WTC11 (cell line): Measurements from ENCODE around the gene ZBTB20. TPM values are rescaled to one million over a fixed set of nuclear protein-coding genes. Genes with fewer than 3 reads are reported as not detected.

Experiments used
- ATAC-seq: fragments of 200-7000 bp; cut with Tn5 transposase; 2 replicates; pipeline ENCODE4 v1.10.0; 2021; ENCODE audit warnings: mild to moderate bottlenecking, moderate library complexity
- CTCF ChIA-PET: fragments of 300-600 bp; sonication (Branson Sonifier 250); formaldehyde crosslinking; loops from one replicate; lab custom pipeline; 2021; ENCODE audit warnings: antibody characterized with exemption; lab: Charles Lee
- POLR2A ChIA-PET: fragments of 350-600 bp; sonication (Branson Sonifier 250); formaldehyde crosslinking; loops from one replicate; lab custom pipeline; 2021; ENCODE audit warnings: antibody characterized with exemption; lab: Charles Lee
- DNase-seq: peaks from one replicate; pipeline ENCODE4 v3.0.0; 2021; ENCODE audit warnings: low spot score
- H3K27ac Mint-ChIP-seq: 2 replicates; pipeline ENCODE4 v1.8.0; 2021; ENCODE audit warnings: mixed read lengths
- H3K27me3 Mint-ChIP-seq: 2 replicates; pipeline ENCODE4 v1.8.0; 2021; ENCODE audit warnings: low read depth, mild to moderate bottlenecking, moderate library complexity, mixed read lengths
- H3K36me3 Mint-ChIP-seq: 2 replicates; pipeline ENCODE4 v1.8.0; 2021; ENCODE audit warnings: mixed read lengths
- H3K4me1 Mint-ChIP-seq: 2 replicates; pipeline ENCODE4 v1.8.0; 2022; ENCODE audit warnings: mixed read lengths
- H3K4me3 Mint-ChIP-seq: 2 replicates; pipeline ENCODE4 v1.8.0; 2021; ENCODE audit warnings: mild to moderate bottlenecking, moderate library complexity, mixed read lengths
- H3K9me3 Mint-ChIP-seq: 2 replicates; pipeline ENCODE4 v1.8.0; 2021; ENCODE audit warnings: mixed read lengths
- ATF1 ChIP-seq: sonication (generic); formaldehyde crosslinking; IDR thresholded peaks from 2 replicates; pipeline ENCODE4 v1.8.1; 2023; ENCODE audit warnings: mild to moderate bottlenecking, moderate library complexity, missing genetic modification reagents
- CBFB ChIP-seq: sonication (generic); formaldehyde crosslinking; IDR thresholded peaks from 2 replicates; pipeline ENCODE4 v1.8.1; 2022; ENCODE audit warnings: mild to moderate bottlenecking, low read depth, missing genetic modification reagents
- E2F1 ChIP-seq: sonication (generic); formaldehyde crosslinking; IDR thresholded peaks from 2 replicates; pipeline ENCODE4 v1.8.0; 2022; ENCODE audit warnings: mild to moderate bottlenecking, missing genetic modification reagents
- E2F4 ChIP-seq: sonication (generic); formaldehyde crosslinking; IDR thresholded peaks from 2 replicates; pipeline ENCODE4 v1.8.1; 2022; ENCODE audit warnings: low read depth, mild to moderate bottlenecking, moderate library complexity, missing genetic modification reagents, borderline replicate concordance
- E2F5 ChIP-seq: sonication (generic); formaldehyde crosslinking; IDR thresholded peaks from 2 replicates; pipeline ENCODE4 v1.8.1; 2022; ENCODE audit warnings: mild to moderate bottlenecking, moderate library complexity, missing genetic modification reagents
- ESRRA ChIP-seq: sonication (generic); formaldehyde crosslinking; IDR thresholded peaks from 2 replicates; pipeline ENCODE4 v1.8.1; 2022; ENCODE audit warnings: mild to moderate bottlenecking, missing genetic modification reagents, borderline replicate concordance
- FOXJ3 ChIP-seq: sonication (generic); formaldehyde crosslinking; IDR thresholded peaks from 2 replicates; pipeline ENCODE4 v1.9.0; 2021; ENCODE audit warnings: missing genetic modification reagents, mild to moderate bottlenecking, borderline replicate concordance
- GRHL2 ChIP-seq: fragments of 250-450 bp; sonication (Bioruptor Pico); IDR thresholded peaks from 2 replicates; pipeline ENCODE4 v1.8.0; 2022; ENCODE audit warnings: mild to moderate bottlenecking, moderate library complexity; ENCODE audit not compliant: insufficient replicate concordance, severe bottlenecking
- NFATC4 ChIP-seq: fragments of 250-450 bp; sonication (Bioruptor Pico); IDR thresholded peaks from 2 replicates; pipeline ENCODE4 v1.9.0; 2021; ENCODE audit warnings: mild to moderate bottlenecking
- NFYB ChIP-seq: sonication (generic); formaldehyde crosslinking; conservative IDR thresholded peaks from 2 replicates; pipeline ENCODE4 v1.8.0; 2022; ENCODE audit warnings: low read depth, missing genetic modification reagents
- NR1H2 ChIP-seq: sonication (generic); formaldehyde crosslinking; IDR thresholded peaks from 2 replicates; pipeline ENCODE4 v1.9.0; 2021; ENCODE audit warnings: mild to moderate bottlenecking, moderate library complexity, missing genetic modification reagents
- NR3C1 ChIP-seq: sonication (generic); formaldehyde crosslinking; conservative IDR thresholded peaks from 2 replicates; pipeline ENCODE4 v1.8.1; 2023; ENCODE audit warnings: low read depth, mild to moderate bottlenecking, missing genetic modification reagents
- OVOL2 ChIP-seq: fragments of 250-450 bp; sonication (Bioruptor Pico); IDR thresholded peaks from 2 replicates; pipeline ENCODE4 v1.9.0; 2021; ENCODE audit warnings: mild to moderate bottlenecking, borderline replicate concordance
- PRRX2 ChIP-seq: fragments of 250-450 bp; sonication (Bioruptor Pico); IDR thresholded peaks from 2 replicates; pipeline ENCODE4 v1.8.0; 2021; ENCODE audit warnings: mild to moderate bottlenecking
- SMAD3 ChIP-seq: sonication (generic); formaldehyde crosslinking; IDR thresholded peaks from 2 replicates; pipeline ENCODE4 v1.8.0; 2022; ENCODE audit warnings: missing genetic modification reagents, mild to moderate bottlenecking, borderline replicate concordance
- SMAD4 ChIP-seq: sonication (generic); formaldehyde crosslinking; IDR thresholded peaks from 2 replicates; pipeline ENCODE4 v1.8.0; 2022; ENCODE audit warnings: mild to moderate bottlenecking, missing genetic modification reagents
- TCF7 ChIP-seq: sonication (generic); formaldehyde crosslinking; IDR thresholded peaks from 2 replicates; pipeline ENCODE4 v1.8.0; 2022; ENCODE audit warnings: mild to moderate bottlenecking, low read depth, missing genetic modification reagents, moderate library complexity
- TEAD1 ChIP-seq: sonication (generic); formaldehyde crosslinking; IDR thresholded peaks from 2 replicates; pipeline ENCODE4 v1.8.0; 2022; ENCODE audit warnings: mild to moderate bottlenecking, missing genetic modification reagents
- TP53 ChIP-seq: sonication (generic); formaldehyde crosslinking; IDR thresholded peaks from 2 replicates; pipeline ENCODE4 v1.8.1; 2023; ENCODE audit warnings: mild to moderate bottlenecking, missing genetic modification reagents
- ZBTB21 ChIP-seq: sonication (generic); formaldehyde crosslinking; IDR thresholded peaks from 2 replicates; pipeline ENCODE4 v1.8.1; 2023; ENCODE audit warnings: mild to moderate bottlenecking, missing genetic modification reagents, borderline replicate concordance
- ZNF121 ChIP-seq: sonication (generic); formaldehyde crosslinking; IDR thresholded peaks from 2 replicates; pipeline ENCODE4 v1.8.0; 2023; ENCODE audit warnings: missing genetic modification reagents
- ZNF416 ChIP-seq: fragments of 250-450 bp; sonication (Bioruptor Pico); IDR thresholded peaks from 2 replicates; pipeline ENCODE4 v1.9.0; 2021; ENCODE audit warnings: mild to moderate bottlenecking, inconsistent platforms
- ZNF423 ChIP-seq: fragments of 250-450 bp; sonication (Bioruptor Pico); IDR thresholded peaks from 2 replicates; pipeline ENCODE4 v2.1.2; 2022; ENCODE audit warnings: mild to moderate bottlenecking, moderate library complexity
- ZNF512 ChIP-seq: sonication (generic); formaldehyde crosslinking; IDR thresholded peaks from 2 replicates; pipeline ENCODE4 v1.8.1; 2022; ENCODE audit warnings: missing genetic modification reagents, borderline replicate concordance
- total RNA-seq: library from RNA; stranded (reverse); gene quantifications from 3 replicates; pipeline ENCODE4 v1.2.3, GENCODE V29; 2021

The ZBTB20 gene
- total RNA-seq, 1 experiment from 2014 or later: 1.5 TPM

- no peaks in the 10 kb centered on the region for H3K27me3 Mint-ChIP-seq
- H3K36me3 Mint-ChIP-seq: no peaks in the 10 kb centered on the region
- H3K9me3 Mint-ChIP-seq: no peaks in the 10 kb centered on the region
- H3K27ac Mint-ChIP-seq: no peak overlapping the region
- no peak for DNase-seq
- TF ChIP-seq E2F5 (CRISPR knock-in tag): no peak
- no peak for TF ChIP-seq ZNF423 (CRISPR knock-in tag)
- no peak for TF ChIP-seq SMAD3
- no peak for TF ChIP-seq OVOL2 (CRISPR knock-in tag)
- TF ChIP-seq E2F4 (CRISPR knock-in tag): no peak
- TF ChIP-seq ZNF416 (CRISPR knock-in tag): no peak
- H3K4me1 Mint-ChIP-seq: peaks cover 47% of the 10 kb centered on the region
- ChIA-PET POLR2A (no interaction called here), CTCF (no interaction called here)
- H3K4me3 Mint-ChIP-seq: no peak overlapping the region
- no peak for ATAC-seq
These were observed 456.2 kb downstream of the ZBTB20 start for GRCh38 chr3:114690911-114691310.

GRCh38 chr3:114687151-114687550 lies 459.9 kb downstream of the ZBTB20 start:
- POLR2A ChIA-PET: no interaction called here
- DNase-seq: no peak
- TF ChIP-seq FOXJ3: no peak
- no peak for TF ChIP-seq SMAD4
- Mint-ChIP-seq H3K27me3 (no peaks in the 10 kb centered on the region), H3K36me3 (no peaks in the 10 kb centered on the region), H3K4me1 (peaks cover 30% of the 10 kb centered on the region), H3K27ac (no peak overlapping the region), H3K4me3 (no peak overlapping the region), H3K9me3 (no peaks in the 10 kb centered on the region)
- no peak for ATAC-seq
- CTCF ChIA-PET: no interaction called here

- ChIA-PET CTCF (no interaction called here), POLR2A (no interaction called here)
- DNase-seq (no peak), ATAC-seq (no peak)
- no peaks in the 10 kb centered on the region for H3K36me3 Mint-ChIP-seq
- H3K27me3 Mint-ChIP-seq: no peaks in the 10 kb centered on the region
- peak overlapping the region; percentile 21; the same call in 1 of the 2 replicates for H3K27ac Mint-ChIP-seq
- peaks cover 25% of the 10 kb centered on the region for H3K4me1 Mint-ChIP-seq
- no peak for TF ChIP-seq CBFB
- no peak for TF ChIP-seq NFYB (CRISPR knock-in tag)
- no peak for TF ChIP-seq NR1H2
- TF ChIP-seq ZBTB21 (CRISPR knock-in tag): no peak
- TF ChIP-seq, all 79 proteins: peak for 0
- H3K4me3 Mint-ChIP-seq: no peak overlapping the region
- H3K9me3 Mint-ChIP-seq: no peaks in the 10 kb centered on the region
These were observed 460.5 kb downstream of the ZBTB20 start for GRCh38 chr3:114686621-114687020.

- Mint-ChIP-seq H3K27ac (peak overlapping the region; percentile 11; the same call in 1 of the 2 replicates), H3K27me3 (no peaks in the 10 kb centered on the region), H3K4me3 (no peak overlapping the region)
These were observed 461.9 kb downstream of the ZBTB20 start for GRCh38 chr3:114685161-114685560.

More at GRCh38 chr3:114685161-114685560, 461.9 kb downstream of the ZBTB20 start:
- ChIA-PET CTCF (no interaction called here), POLR2A (interaction anchor here (0.5 to 0.6 kb wide), 2 partner anchors 15 to 441 kb away, joined by 3 to 5 read pairs; no protein-coding TSS in a partner anchor)
- DNase-seq: no peak
- peaks cover 3% of the 10 kb centered on the region; the same call in 1 of the 2 replicates for H3K9me3 Mint-ChIP-seq
- no peaks in the 10 kb centered on the region for H3K36me3 Mint-ChIP-seq
- TF ChIP-seq ATF1 (CRISPR knock-in tag) (no peak), NR3C1 (no peak), ZNF512 (CRISPR knock-in tag) (no peak), ZNF121 (CRISPR knock-in tag) (no peak), TCF7 (CRISPR knock-in tag) (no peak), TEAD1 (CRISPR knock-in tag) (no peak), GRHL2 (CRISPR knock-in tag) (no peak), PRRX2 (CRISPR knock-in tag) (no peak), OVOL2 (CRISPR knock-in tag) (no peak), E2F1 (CRISPR knock-in tag) (no peak), NFATC4 (no peak), ESRRA (CRISPR knock-in tag) (no peak), TP53 (CRISPR knock-in tag) (no peak)
- peak; percentile 76 for ATAC-seq
- H3K4me1 Mint-ChIP-seq: peaks cover 25% of the 10 kb centered on the region
